HG03060 (cell line): ENCODE data around the gene RETSAT.

Source experiments
- ATAC-seq: cut with Tn5 transposase; IDR thresholded peaks from one replicate; pipeline ENCODE4 v1.9.1; 2021; ENCODE audit warnings: low read depth, moderate number of reproducible peaks; ENCODE audit not compliant: unreplicated experiment

The RETSAT gene

GRCh38 chr2:85309699-85310321, 44.5 kb downstream of the RETSAT start:
- no peak for ATAC-seq

GRCh38 chr2:85308896-85309555, 45.3 kb downstream of the RETSAT start:
- ATAC-seq: no peak

GRCh38 chr2:85308201-85308600, 46.1 kb downstream of the RETSAT start:
- no peak for ATAC-seq

GRCh38 chr2:85307527-85307897, 46.8 kb downstream of the RETSAT start:
- no peak for ATAC-seq

GRCh38 chr2:85303780-85304531, 50.4 kb downstream of the RETSAT start:
- ATAC-seq: no peak

GRCh38 chr2:85302121-85302520, 52.2 kb downstream of the RETSAT start:
- ATAC-seq: no peak
